K562 (cell line): ENCODE measurements around the gene TRAPPC13. TPM values are rescaled to one million over a fixed set of nuclear protein-coding genes. Genes with fewer than 3 reads are reported as not detected.
A peak's percentile ranks its signal among the peaks of the same experiment; 100 is the strongest.

Experiments
- ATAC-seq: fragments of 200-7000 bp; cut with Tn5 transposase; 3 replicates; pipeline ENCODE4 v1.9.1; 2020; ENCODE audit warnings: moderate library complexity
- Bru-seq: library from RNA; stranded (reverse); fragments of 400-500 nt; gene quantifications from one replicate; lab custom pipeline; 2021; lab: Mats Ljungman, UMichigan
- BruChase-seq, 2 experiments: library from RNA; stranded (reverse); fragments of 400-500 nt; gene quantifications; one replicate each; lab custom pipeline; 2021; lab: Mats Ljungman, UMichigan
- BruUV-seq: library from RNA; stranded (reverse); fragments of 400-500 nt; replicated peaks from 2 replicates; lab custom pipeline; 2021; lab: Mats Ljungman, UMichigan
- CTCF ChIA-PET: fragments of 300-600 bp; formaldehyde crosslinking; extraction: SDS; loops from one replicate; lab custom pipeline; 2021; ENCODE audit warnings: low intra/inter-chr PET ratio; lab: Yijun Ruan, JAX
- POLR2A ChIA-PET: fragments of 300-600, 350-650 bp; sonication (Branson Sonifier 250); formaldehyde crosslinking; extraction: SDS; loops from one replicate; lab custom pipeline; 2021; ENCODE audit warnings: antibody characterized with exemption, inconsistent platforms; lab: Yijun Ruan, JAX
- DNase-seq, 4 experiments: peaks; one replicate each; pipeline versions ENCODE4 v3.0.0 to v3.0.0-alpha.2; 2011 to 2018; ENCODE audit warnings: low spot score in 3 of 4, mixed read lengths in 3 of 4; ENCODE audit errors: extremely low read depth in 1 of 4
- FAIRE-seq: peaks from 2 replicates; lab custom pipeline; 2011; peaks lifted over from hg19 to GRCh38; lab: Jason Lieb, UNC
- H2AFZ ChIP-seq: 2 replicates; pipeline ENCODE4 v1.6.0; 2011; ENCODE audit warnings: low read depth, low read length, control low read depth, inconsistent platforms
- H3K27ac ChIP-seq: fragments of 200-600 bp; 3 replicates; pipeline ENCODE4 v1.8.0; 2011; ENCODE audit warnings: low read depth, mild to moderate bottlenecking, control low read depth, inconsistent platforms, low read length, moderate library complexity, mixed read lengths; ENCODE audit errors: extremely low read depth
- H3K27me3 ChIP-seq, 2 experiments: fragments of 300-600 bp in 1 of 2; 2 replicates in 1 of 2; 3 replicates in 1 of 2; pipeline versions ENCODE4 v1.6.0 to v1.8.0; 2011; ENCODE audit warnings: inconsistent platforms in 2 of 2, low read length in 2 of 2, mild to moderate bottlenecking in 1 of 2, mixed read lengths in 1 of 2, moderate library complexity in 1 of 2; ENCODE audit not compliant: control insufficient read depth in 2 of 2, insufficient read depth in 2 of 2
- H3K36me3 ChIP-seq: fragments of 300-600 bp; 3 replicates; pipeline ENCODE4 v1.8.0; 2011; ENCODE audit warnings: mild to moderate bottlenecking, low read length, inconsistent platforms; ENCODE audit not compliant: control insufficient read depth, insufficient read depth
- H3K4me1 ChIP-seq, 2 experiments: fragments of 200-600 bp in 1 of 2; replicated peaks in 1 of 2; 2 replicates in 1 of 2; 3 replicates in 1 of 2; pipeline versions ENCODE4 v1.5.1 to v1.8.0; 2011; ENCODE audit warnings: inconsistent platforms in 2 of 2, low read length in 2 of 2, mild to moderate bottlenecking in 1 of 2, mixed read lengths in 1 of 2, moderate library complexity in 1 of 2; ENCODE audit not compliant: control insufficient read depth in 2 of 2, insufficient read depth in 2 of 2
- H3K4me2 ChIP-seq: 2 replicates; pipeline ENCODE4 v1.6.1; 2011; ENCODE audit warnings: low read length, control low read depth, inconsistent platforms, mixed read lengths; ENCODE audit not compliant: insufficient read depth
- H3K4me3 ChIP-seq: fragments of 200-600 bp; sonication (generic), shearing (Covaris generic); 2 replicates; pipeline ENCODE4 v1.5.1; 2016; ENCODE audit warnings: control low read depth, inconsistent platforms
- H3K79me2 ChIP-seq: fragments of 200-600 bp; 3 replicates; pipeline ENCODE4 v1.8.0; 2011; ENCODE audit warnings: low read length, inconsistent platforms; ENCODE audit not compliant: control insufficient read depth, insufficient read depth
- H3K9ac ChIP-seq, 2 experiments: 2 replicates each; pipeline versions ENCODE4 v1.6.0 to v1.6.1; 2011; ENCODE audit warnings: low read depth in 2 of 2, low read length in 2 of 2, control low read depth in 1 of 2, inconsistent platforms in 1 of 2, mild to moderate bottlenecking in 1 of 2, mixed read lengths in 1 of 2; ENCODE audit not compliant: insufficient read depth in 1 of 2
- H3K9me1 ChIP-seq: one replicate; pipeline ENCODE4 v1.6.0; 2011; ENCODE audit warnings: inconsistent platforms, mild to moderate bottlenecking, low read length, moderate library complexity; ENCODE audit not compliant: control insufficient read depth, insufficient read depth
- H3K9me3 ChIP-seq: replicated peaks from 2 replicates; pipeline ENCODE4 v1.5.1; 2011; ENCODE audit warnings: low read depth, low read length, inconsistent platforms; ENCODE audit not compliant: control insufficient read depth, insufficient read depth
- H4K20me1 ChIP-seq: replicated peaks from 2 replicates; pipeline ENCODE4 v1.6.1; 2011; ENCODE audit warnings: low read length, inconsistent platforms, mixed read lengths; ENCODE audit not compliant: control insufficient read depth, insufficient read depth
- EP400 ChIP-seq: fragments of 450-650 bp; IDR thresholded peaks from 2 replicates; pipeline ENCODE4 v1.6.1; 2017; ENCODE audit warnings: antibody characterized with exemption, mild to moderate bottlenecking, moderate library complexity
- JUN ChIP-seq, 2 experiments: sonication (generic) in 1 of 2; formaldehyde crosslinking in 1 of 2; IDR thresholded peaks; 2 replicates each; pipeline versions ENCODE4 v1.6.1 to v1.8.0; 2012 to 2022; ENCODE audit warnings: borderline replicate concordance in 2 of 2, mild to moderate bottlenecking in 2 of 2, improper control_type of control experiment in 1 of 2, low read depth in 1 of 2, low read length in 1 of 2, missing genetic modification reagents in 1 of 2
- MBD2 ChIP-seq: sonication (generic); IDR thresholded peaks from 2 replicates; pipeline ENCODE4 v1.6.1; 2016; ENCODE audit warnings: low read depth, borderline replicate concordance
- MEF2A ChIP-seq: IDR thresholded peaks from 2 replicates; pipeline ENCODE4 v1.6.1; 2011; ENCODE audit warnings: low read depth, mild to moderate bottlenecking, low read length, moderate library complexity; ENCODE audit not compliant: control insufficient read depth
- ZNF766 ChIP-seq: fragments of 200-800 bp; sonication (Bioruptor generic); conservative IDR thresholded peaks from 2 replicates; pipeline ENCODE4 v1.6.1; 2016; ENCODE audit warnings: missing genetic modification characterization, missing compliant biosample characterization
- WGBS: fragments of 100-300 bp; shearing (Covaris generic); methylation state at CpG from one replicate; pipeline ENCODE4 v1.1.6; 2016; ENCODE audit warnings: low coverage, mixed read lengths; ENCODE audit not compliant: insufficient coverage; ENCODE audit errors: missing lambda C conversion rate; 5-methylcytosine and 5-hydroxymethylcytosine counted together
- in situ Hi-C: fragments of 300-500 bp; cut with MboI; formaldehyde crosslinking; loops from 4 replicates; pipeline ENCODE4 v1.15.0; 2018; ENCODE audit warnings: inconsistent platforms, mixed read lengths
- intact Hi-C: fragments of 100-400 bp; cut with micrococcal nuclease; formaldehyde crosslinking; loops from 2 replicates; pipeline ENCODE4 v1.14.2; 2022
- long read RNA-seq, 3 experiments: library from polyadenylated mRNA in 2 of 3; library from RNA in 1 of 3; unstranded in 2 of 3; stranded (forward) in 1 of 3; transcript quantifications; one replicate each; pipeline ENCODE4 v2.0.0, GENCODE V29; 2019 to 2022
- polyA minus RNA-seq, 3 experiments: library from RNA; depleted of rRNA, polyadenylated mRNA; stranded (reverse); fragments of >200 nt; gene quantifications; 2 replicates each; pipeline ENCODE4 v1.2.3, GENCODE V29; 2011
- polyA plus RNA-seq, 8 experiments: library from polyadenylated mRNA; depleted of rRNA in 4 of 8; stranded (reverse) in 5 of 8; unstranded in 3 of 8; fragments of >200 nt; fragmentation: Nextera tagmentation in 2 of 8; fragmentation: Illumina TruSeq in 1 of 8; extraction: Ambion mirVana in 2 of 8; extraction: Trizol in 1 of 8; gene quantifications; 2 replicates each; pipeline versions ENCODE4 v1.2.1 to v1.2.3, GENCODE V29; 2011 to 2014; ENCODE audit warnings: inconsistent platforms in 1 of 8, missing spikeins in 1 of 8
- total RNA-seq, 7 experiments: library from RNA; depleted of rRNA in 6 of 7; stranded (reverse); fragments of >200 nt in 6 of 7; fragmentation: Illumina TruSeq in 2 of 7; extraction: Trizol in 2 of 7; gene quantifications; 2 replicates each; pipeline versions ENCODE4 v1.2.1 to v1.2.3, GENCODE V29; 2011 to 2021; ENCODE audit warnings: low replicate concordance in 1 of 7
- TF ChIP-seq, protein P1 (sequence below): fragments of 250-450 bp; sonication (Bioruptor Pico); IDR thresholded peaks from 2 replicates; pipeline ENCODE4 v1.9.0; 2021; ENCODE audit warnings: mild to moderate bottlenecking, inconsistent platforms
- TF ChIP-seq, protein P2 (sequence below), 2 experiments: IDR thresholded peaks; 2 replicates each; pipeline ENCODE4 v1.6.1; 2011; ENCODE audit warnings: borderline replicate concordance in 1 of 2, control low read depth in 1 of 2, low read depth in 1 of 2, low read length in 1 of 2, mild to moderate bottlenecking in 1 of 2, mixed read lengths in 1 of 2, moderate library complexity in 1 of 2; ENCODE audit not compliant: insufficient read depth in 1 of 2, insufficient read length in 1 of 2, poor library complexity in 1 of 2, severe bottlenecking in 1 of 2; ENCODE audit errors: extremely low read depth in 1 of 2

Gene TRAPPC13, protein sequence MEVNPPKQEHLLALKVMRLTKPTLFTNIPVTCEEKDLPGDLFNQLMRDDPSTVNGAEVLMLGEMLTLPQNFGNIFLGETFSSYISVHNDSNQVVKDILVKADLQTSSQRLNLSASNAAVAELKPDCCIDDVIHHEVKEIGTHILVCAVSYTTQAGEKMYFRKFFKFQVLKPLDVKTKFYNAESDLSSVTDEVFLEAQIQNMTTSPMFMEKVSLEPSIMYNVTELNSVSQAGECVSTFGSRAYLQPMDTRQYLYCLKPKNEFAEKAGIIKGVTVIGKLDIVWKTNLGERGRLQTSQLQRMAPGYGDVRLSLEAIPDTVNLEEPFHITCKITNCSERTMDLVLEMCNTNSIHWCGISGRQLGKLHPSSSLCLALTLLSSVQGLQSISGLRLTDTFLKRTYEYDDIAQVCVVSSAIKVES
- 12.8 and 32.0 TPM in 2 replicates for total RNA-seq (2011; cell fraction: chromatin; rRNA removed; ENCODE audit: low replicate concordance)
- total RNA-seq (2011; cell fraction: nucleolus; rRNA removed): 3.8 and 4.5 TPM in 2 replicates
- 8.4 and 14.3 TPM in 2 replicates for total RNA-seq (2011; cell fraction: nucleoplasm; rRNA removed)
- total RNA-seq (2014; rRNA removed) (13.3 and 17.0 TPM in 2 replicates), total RNA-seq (2014; rRNA removed; fragmentation: Illumina TruSeq; extraction: Trizol) (30.9 and 36.2 TPM in 2 replicates), total RNA-seq (2015; rRNA removed; fragmentation: Illumina TruSeq; extraction: Trizol) (21.9 and 22.2 TPM in 2 replicates), total RNA-seq (2021) (16.2 and 17.3 TPM in 2 replicates), polyA plus RNA-seq (2011; rRNA removed) (35.3 and 43.8 TPM in 2 replicates), polyA plus RNA-seq (2014; fragmentation: Illumina TruSeq; extraction: Trizol) (19.6 and 22.4 TPM in 2 replicates), polyA plus RNA-seq (2014; fragmentation: Nextera tagmentation; extraction: Ambion mirVana) (10 to 100 TPM; 30.7 to 32.9 TPM), polyA plus RNA-seq (2014; rRNA removed) (24.0 and 24.5 TPM in 2 replicates), polyA minus RNA-seq (2011; rRNA and poly(A)+ RNA removed) (28.9 and 30.8 TPM in 2 replicates), Bru-seq, nascent RNA (percentile 73 among the genes with signal in this experiment), BruChase-seq, experiment 1, labeled RNA remaining after a 2-hour chase (percentile 80 among the genes with signal in this experiment), BruChase-seq, experiment 2, labeled RNA remaining after a 6-hour chase (percentile 79 among the genes with signal in this experiment)
- 4.2 and 7.8 TPM in 2 replicates for polyA plus RNA-seq (2011; cell fraction: cytosol; rRNA removed)
- 12.2 and 18.4 TPM in 2 replicates for polyA plus RNA-seq (2011; cell fraction: nucleus; rRNA removed)
- 13.8 and 15.4 TPM in 2 replicates for polyA plus RNA-seq (2012)
- polyA minus RNA-seq (2011; cell fraction: cytosol; rRNA and poly(A)+ RNA removed): 6.2 and 9.4 TPM in 2 replicates
- polyA minus RNA-seq (2011; cell fraction: nucleus; rRNA and poly(A)+ RNA removed): 4.8 and 7.3 TPM in 2 replicates
- long read RNA-seq, experiment 1, transcript TRAPPC13-201 (12 exons, 2,715 nt): major isoform, 6 of 43 reads
- long read RNA-seq, experiment 1, partial matches to known transcripts: 9 of 43 reads
- long read RNA-seq, experiment 1, other reads (novel, unspliced or antisense): 16 of 43 reads
- long read RNA-seq, experiment 2, partial matches to known transcripts: 1 of 17 reads
- long read RNA-seq, experiment 2, other reads (novel, unspliced or antisense): 11 of 17 reads
- long read RNA-seq, experiment 3, partial matches to known transcripts: 0 of 11 reads
- long read RNA-seq, experiment 3, other reads (novel, unspliced or antisense): 5 of 11 reads

DNA sequence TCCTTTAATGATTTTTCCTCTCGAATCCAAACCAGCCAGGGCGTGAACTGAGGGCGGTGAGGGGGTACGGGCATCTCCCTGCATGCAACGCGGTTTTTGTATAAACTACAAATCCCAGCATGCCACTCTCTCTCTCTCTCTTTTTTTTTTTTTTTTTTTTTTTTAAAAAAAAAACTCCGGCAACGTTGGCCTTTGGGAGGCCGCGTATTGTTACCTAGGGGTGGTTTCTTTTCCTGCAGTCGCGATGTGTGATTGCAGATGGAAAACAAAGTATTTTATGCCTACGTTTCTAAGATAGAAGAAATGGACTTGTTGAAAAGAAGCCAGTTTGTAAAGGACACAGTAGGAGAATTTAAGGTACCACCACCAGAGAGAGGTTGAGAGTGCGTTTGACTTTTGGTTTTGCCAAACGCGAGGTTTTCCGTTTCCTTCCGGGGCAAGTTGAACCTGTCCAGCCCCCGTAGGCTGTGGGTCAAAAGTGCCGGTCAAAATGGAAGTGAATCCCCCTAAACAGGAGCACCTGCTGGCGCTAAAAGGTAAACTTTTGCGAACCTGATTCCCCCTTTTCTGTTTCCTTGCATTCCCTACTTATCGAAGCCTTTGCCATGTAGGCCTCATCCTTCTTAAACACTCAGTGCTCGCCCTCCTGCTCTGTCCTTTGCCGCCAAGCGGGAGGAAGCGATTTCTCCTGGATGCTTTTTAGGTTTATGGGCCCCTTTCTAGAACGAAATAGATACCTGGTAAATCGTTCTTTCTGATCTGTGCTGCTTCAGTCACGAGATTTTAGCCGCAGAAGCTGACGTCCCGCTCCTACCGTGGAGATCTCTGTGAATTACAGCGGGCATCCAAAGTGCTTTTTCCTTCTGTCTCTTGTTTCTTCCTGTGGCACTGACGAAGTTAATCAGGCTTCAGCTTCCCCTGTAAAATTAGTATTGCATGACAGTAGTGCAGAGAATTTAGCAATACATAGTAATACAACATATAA lies at the start of gene TRAPPC13, which contains the start of gene SHLD3:
Gene TRAPPC13 (plus strand): TSS at position 457 of the 985 bp plus-strand sequence. CDS start 34 bp downstream, at position 491.
Gene SHLD3 (plus strand): TSS at position 457 of the 985 bp plus-strand sequence. CDS start 4,561 bp downstream, outside the sequence.
- FAIRE-seq: no peak
- POLR2A ChIA-PET: interaction anchor here (1.0 to 1.5 kb wide), 2 partner anchors 26 to 62 kb away, joined by 3 to 5 read pairs; partner anchors contain the start of genes CENPK and PPWD1
- TF ChIP-seq, protein P1, sequence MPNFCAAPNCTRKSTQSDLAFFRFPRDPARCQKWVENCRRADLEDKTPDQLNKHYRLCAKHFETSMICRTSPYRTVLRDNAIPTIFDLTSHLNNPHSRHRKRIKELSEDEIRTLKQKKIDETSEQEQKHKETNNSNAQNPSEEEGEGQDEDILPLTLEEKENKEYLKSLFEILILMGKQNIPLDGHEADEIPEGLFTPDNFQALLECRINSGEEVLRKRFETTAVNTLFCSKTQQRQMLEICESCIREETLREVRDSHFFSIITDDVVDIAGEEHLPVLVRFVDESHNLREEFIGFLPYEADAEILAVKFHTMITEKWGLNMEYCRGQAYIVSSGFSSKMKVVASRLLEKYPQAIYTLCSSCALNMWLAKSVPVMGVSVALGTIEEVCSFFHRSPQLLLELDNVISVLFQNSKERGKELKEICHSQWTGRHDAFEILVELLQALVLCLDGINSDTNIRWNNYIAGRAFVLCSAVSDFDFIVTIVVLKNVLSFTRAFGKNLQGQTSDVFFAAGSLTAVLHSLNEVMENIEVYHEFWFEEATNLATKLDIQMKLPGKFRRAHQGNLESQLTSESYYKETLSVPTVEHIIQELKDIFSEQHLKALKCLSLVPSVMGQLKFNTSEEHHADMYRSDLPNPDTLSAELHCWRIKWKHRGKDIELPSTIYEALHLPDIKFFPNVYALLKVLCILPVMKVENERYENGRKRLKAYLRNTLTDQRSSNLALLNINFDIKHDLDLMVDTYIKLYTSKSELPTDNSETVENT (CRISPR knock-in tag): 0 out of 2 replicates have a peak, but pooled peaks have one; percentile 28
- peak; percentile 85 for TF ChIP-seq EP400
- TF ChIP-seq, protein P2, sequence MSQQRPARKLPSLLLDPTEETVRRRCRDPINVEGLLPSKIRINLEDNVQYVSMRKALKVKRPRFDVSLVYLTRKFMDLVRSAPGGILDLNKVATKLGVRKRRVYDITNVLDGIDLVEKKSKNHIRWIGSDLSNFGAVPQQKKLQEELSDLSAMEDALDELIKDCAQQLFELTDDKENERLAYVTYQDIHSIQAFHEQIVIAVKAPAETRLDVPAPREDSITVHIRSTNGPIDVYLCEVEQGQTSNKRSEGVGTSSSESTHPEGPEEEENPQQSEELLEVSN (IDR thresholded peaks at IDR 0.05; ENCODE audit: borderline replicate concordance in 1 of 2, extremely low read depth in 1 of 2, insufficient read depth in 1 of 2, insufficient read length in 1 of 2, low read depth in 1 of 2, low read length in 1 of 2, poor library complexity in 1 of 2, severe bottlenecking in 1 of 2): peak; percentile 28 to 36
- TF ChIP-seq ZNF766 (CRISPR knock-in tag): peak; percentile 96
- 0 out of 2 replicates have a peak, but pooled peaks have one; percentile 38 for TF ChIP-seq JUN (IDR thresholded peaks at IDR 0.05; ENCODE audit: borderline replicate concordance, low read depth, low read length)
- TF ChIP-seq JUN (CRISPR knock-in tag; IDR thresholded peaks at IDR 0.05; ENCODE audit: borderline replicate concordance): no peak
- no peak for TF ChIP-seq MEF2A
- peak; percentile 39; the same call in 1 of the 2 replicates for TF ChIP-seq MBD2

More for the DNA sequence above, at the start of gene TRAPPC13, which contains the start of gene SHLD3:
- Histone ChIP-seq H3K9me3 (no peaks in the 10 kb centered on the region), H4K20me1 (no peaks in the 10 kb centered on the region; the same call in 1 of the 2 replicates), H2AFZ (peak within 1 kb of the TSS; percentile 100), H3K4me1 (peaks cover 6 to 14% of the 10 kb centered on the region in 2 experiments), H3K9ac (peak within 1 kb of the TSS; percentile 91 to 93), H3K4me3 (peak within 1 kb of the TSS; percentile 59), H3K9me1 (no peaks in the 10 kb centered on the region), H3K4me2 (peak within 1 kb of the TSS; percentile 95), H3K79me2 (peaks cover 80% of the 10 kb centered on the region), H3K27ac (peak within 1 kb of the TSS; percentile 84), H3K36me3 (peaks cover 18% of the 10 kb centered on the region), H3K27me3 (no peaks in the 10 kb centered on the region)
- DNase-seq (peak; percentile 74 to 89 (median 78)), ATAC-seq (peak; percentile 82)
- under 1% methylated on average over 34 of the region's 36 CpGs for WGBS
- CTCF ChIA-PET: no interaction called here
- intact Hi-C loops (loop anchor here (2.0 to 10.0 kb wide), 2 partner anchors 100 to 300 kb away; partner anchors contain the start of gene ERBIN), in situ Hi-C loops (no loop called here)
- BruUV-seq: TSS peak; percentile 74
